GM18507 (cell line): ENCODE results near the gene EIF1.

ENCODE experiments used
- DNase-seq: peaks from one replicate; pipeline ENCODE4 v3.0.0; 2011; ENCODE audit warnings: low read depth; ENCODE audit not compliant: insufficient read length; ENCODE audit errors: extremely low spot score
- FAIRE-seq: peaks from 2 replicates; lab custom pipeline; 2011; peaks lifted over from hg19 to GRCh38; lab: Jason Lieb, UNC

Gene EIF1

GRCh38 chr17:41725134-41725533, 36.4 kb downstream of the EIF1 start:
- no peak for FAIRE-seq

GRCh38 chr17:41728056-41728455, 39.4 kb downstream of the EIF1 start:
- FAIRE-seq (no peak), DNase-seq (no peak)

More at GRCh38 chr17:41725134-41725533, 36.4 kb downstream of the EIF1 start:
- DNase-seq = no peak

GRCh38 chr17:41730479-41730878, 41.8 kb downstream of the EIF1 start:
- no peak for FAIRE-seq
- DNase-seq = no peak

GRCh38 chr17:41731836-41732235, 43.2 kb downstream of the EIF1 start:
- FAIRE-seq = no peak
- no peak for DNase-seq

GRCh38 chr17:41733348-41734138, 44.9 kb downstream of the EIF1 start:
- DNase-seq (no peak), FAIRE-seq (no peak)

- no peak for FAIRE-seq
- DNase-seq = no peak
Observed at GRCh38 chr17:41734139-41734948, 45.7 kb downstream of the EIF1 start, which contains the start of gene HAP1. Gene HAP1 (minus strand): TSS chr17:41734643. CDS start chr17:41734634, 9 bp downstream.

GRCh38 chr17:41734949-41735313, 46.2 kb downstream of the EIF1 start:
- no peak for DNase-seq
- FAIRE-seq = no peak

- no peak for FAIRE-seq
- no peak for DNase-seq
Observed at GRCh38 chr17:41735744-41736143, 47.1 kb downstream of the EIF1 start.

GRCh38 chr17:41736983-41737679, 48.4 kb downstream of the EIF1 start:
- FAIRE-seq = no peak
- no peak for DNase-seq

GRCh38 chr17:41737680-41738023, 49.0 kb downstream of the EIF1 start:
- DNase-seq (no peak), FAIRE-seq (no peak)

- DNase-seq (peak; percentile 92), FAIRE-seq (peak; percentile 84)
Observed at GRCh38 chr17:41738077-41738800, 49.6 kb downstream of the EIF1 start.

GRCh38 chr17:41738801-41739112, 50.1 kb downstream of the EIF1 start:
- no peak for FAIRE-seq
- no peak for DNase-seq

GRCh38 chr17:41739661-41740352, 51.1 kb downstream of the EIF1 start:
- DNase-seq (no peak), FAIRE-seq (no peak)

- DNase-seq (no peak), FAIRE-seq (no peak)
Observed at GRCh38 chr17:41740506-41740905, 51.8 kb downstream of the EIF1 start.

- no peak for DNase-seq
- FAIRE-seq = no peak
Observed at GRCh38 chr17:41741709-41742108, 53.0 kb downstream of the EIF1 start.
